SU-DHL-6 (cell line): Measurements from ENCODE around the gene CD300E.

Experiments
- CTCF ChIP-seq: fragments of 200-600 bp; sonication (generic); IDR thresholded peaks from one replicate; pipeline ENCODE4 v1.5.1; 2017; ENCODE audit warnings: antibody characterized with exemption, mild to moderate bottlenecking, low read length, moderate library complexity; ENCODE audit not compliant: insufficient read depth, poor library complexity, severe bottlenecking
- EZH2phosphoT487 ChIP-seq: fragments of 200-600 bp; sonication (generic), shearing (Covaris generic); conservative IDR thresholded peaks from 2 replicates; pipeline ENCODE4 v1.6.1; 2018; ENCODE audit warnings: mild to moderate bottlenecking, antibody characterized with exemption, low read length, moderate library complexity, mixed read lengths

- no peak for TF ChIP-seq CTCF
- no peak for TF ChIP-seq EZH2phosphoT487
Measured at GRCh38 chr17:74599448-74599939, 24.0 kb downstream of the CD300E start.
